Lower leg skin (tissue), 3 donors: ENCODE data around the gene IRS1.

ENCODE experiments used
- POLR2A ChIP-seq, 2 donors: fragments of 450-650 bp; IDR thresholded peaks; one replicate each; pipeline ENCODE4 v1.6.1; 2016 to 2017; ENCODE audit warnings: antibody characterized with exemption in 2 of 2, mild to moderate bottlenecking in 1 of 2, moderate library complexity in 1 of 2
- TF ChIP-seq, protein P1 (sequence below), 3 donors: fragments of 450-650 bp; IDR thresholded peaks; one replicate each; pipeline ENCODE4 v1.5.1; 2016; ENCODE audit warnings: antibody characterized with exemption in 3 of 3, mild to moderate bottlenecking in 3 of 3, moderate library complexity in 2 of 3

DNA sequence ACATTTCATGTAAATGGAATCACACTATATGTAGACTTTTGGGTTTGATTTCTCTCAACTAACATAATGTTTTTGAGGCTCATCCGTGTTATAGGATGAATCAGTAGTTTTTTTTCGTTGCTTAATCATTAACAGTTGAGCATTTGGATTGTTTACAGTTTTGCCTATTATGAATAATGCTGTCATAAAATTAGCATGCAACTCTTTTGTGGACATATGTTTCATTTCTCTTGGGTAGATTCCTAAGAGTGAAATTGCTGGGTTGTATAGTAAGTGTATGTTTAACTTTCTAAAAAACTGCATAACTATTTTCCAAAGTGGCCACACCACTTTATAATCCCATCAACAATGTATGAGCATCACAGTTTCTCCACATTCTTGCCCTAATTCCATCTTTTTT lies 28.6 kb upstream of the IRS1 start:
- TF ChIP-seq, protein P1, sequence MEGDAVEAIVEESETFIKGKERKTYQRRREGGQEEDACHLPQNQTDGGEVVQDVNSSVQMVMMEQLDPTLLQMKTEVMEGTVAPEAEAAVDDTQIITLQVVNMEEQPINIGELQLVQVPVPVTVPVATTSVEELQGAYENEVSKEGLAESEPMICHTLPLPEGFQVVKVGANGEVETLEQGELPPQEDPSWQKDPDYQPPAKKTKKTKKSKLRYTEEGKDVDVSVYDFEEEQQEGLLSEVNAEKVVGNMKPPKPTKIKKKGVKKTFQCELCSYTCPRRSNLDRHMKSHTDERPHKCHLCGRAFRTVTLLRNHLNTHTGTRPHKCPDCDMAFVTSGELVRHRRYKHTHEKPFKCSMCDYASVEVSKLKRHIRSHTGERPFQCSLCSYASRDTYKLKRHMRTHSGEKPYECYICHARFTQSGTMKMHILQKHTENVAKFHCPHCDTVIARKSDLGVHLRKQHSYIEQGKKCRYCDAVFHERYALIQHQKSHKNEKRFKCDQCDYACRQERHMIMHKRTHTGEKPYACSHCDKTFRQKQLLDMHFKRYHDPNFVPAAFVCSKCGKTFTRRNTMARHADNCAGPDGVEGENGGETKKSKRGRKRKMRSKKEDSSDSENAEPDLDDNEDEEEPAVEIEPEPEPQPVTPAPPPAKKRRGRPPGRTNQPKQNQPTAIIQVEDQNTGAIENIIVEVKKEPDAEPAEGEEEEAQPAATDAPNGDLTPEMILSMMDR (IDR thresholded peaks at IDR 0.05): no peak
- no peak for TF ChIP-seq POLR2A (IDR thresholded peaks at IDR 0.05)
